ENCODE data around the gene CCDC141.
"Not testable (repeated sequence)": the region's sequence is repeated elsewhere in the genome, so short reads cannot be mapped to it uniquely, and the experiment has no call there.

Gene CCDC141

DNA sequence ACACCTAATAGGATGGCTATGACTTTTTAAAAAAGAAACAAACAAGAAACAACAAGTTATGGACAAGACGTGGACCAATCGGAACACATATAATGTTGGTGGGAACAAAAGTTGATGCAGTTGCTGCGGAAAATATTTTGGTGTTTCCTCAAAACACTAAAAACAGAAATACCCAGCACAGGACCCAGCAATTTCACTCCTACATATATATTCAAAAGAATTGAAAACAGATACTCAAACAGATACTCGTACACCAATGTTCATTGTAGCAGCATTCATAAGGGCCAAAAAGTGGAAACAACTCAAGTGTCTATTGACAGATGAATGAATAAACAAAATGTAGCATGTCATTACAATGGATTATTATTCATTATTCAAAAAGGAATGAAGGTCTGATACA lies 12.1 kb downstream of the CCDC141 start:
- DNase-seq: no peak

DNA sequence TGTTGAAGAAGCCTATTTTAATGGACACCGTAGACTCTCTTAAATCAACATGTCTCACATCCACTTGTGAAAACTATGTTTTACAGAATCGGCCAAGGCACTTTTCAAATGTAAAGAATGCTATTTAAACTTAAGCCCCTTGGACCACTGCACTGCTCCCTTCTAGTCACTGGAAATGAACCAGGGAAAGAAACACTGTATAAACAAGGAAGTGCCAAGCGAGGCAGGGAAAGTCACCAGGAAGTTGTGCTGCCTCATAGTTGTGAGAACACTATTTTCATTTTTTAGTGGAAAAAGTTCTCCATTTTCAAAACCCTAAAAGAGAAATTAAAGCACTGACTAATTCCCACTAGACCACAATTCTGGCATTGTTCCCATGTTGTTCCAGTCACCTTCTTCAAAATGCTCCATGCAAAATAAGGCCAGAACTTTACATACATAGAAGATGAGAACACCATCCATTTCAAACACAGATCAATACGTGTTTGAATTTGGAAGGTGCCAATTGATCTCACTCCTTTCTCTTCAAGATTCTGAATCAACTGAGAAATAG lies 13.5 kb downstream of the CCDC141 start:
- DNase-seq: no peak

DNA sequence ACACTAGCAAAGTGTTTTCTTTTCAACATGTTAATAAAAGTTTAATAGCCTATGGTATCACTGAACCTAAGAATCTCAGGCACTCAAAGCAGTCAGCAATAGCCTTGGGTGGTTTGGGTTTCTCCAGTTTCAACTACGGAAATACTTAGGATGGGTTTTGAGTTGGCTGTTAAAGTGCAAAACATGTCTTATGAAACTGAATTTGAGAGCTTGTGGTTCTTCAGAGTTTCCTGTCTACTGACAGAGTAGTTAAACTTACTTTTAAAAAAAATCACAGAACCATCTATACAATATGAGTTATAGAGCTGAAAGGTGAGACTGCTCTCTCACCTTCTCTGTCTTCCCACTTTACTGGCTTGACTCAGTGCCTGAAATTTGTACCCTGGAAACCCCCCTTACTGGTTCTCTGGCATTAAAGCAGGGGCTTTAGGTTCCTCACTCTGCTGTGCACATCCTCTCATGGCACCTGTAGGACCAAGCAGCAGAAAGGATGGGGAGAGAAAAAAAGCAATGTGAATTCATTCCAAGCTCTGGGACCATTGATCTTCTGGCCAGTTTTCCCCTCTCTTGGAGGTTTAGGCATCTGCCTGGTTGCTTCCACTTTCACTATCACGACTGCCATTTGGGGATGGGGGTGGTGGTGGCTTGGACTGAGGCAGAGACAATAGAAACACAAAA lies 18.1 kb downstream of the CCDC141 start:
- DNase-seq: peak; percentile 79

DNA sequence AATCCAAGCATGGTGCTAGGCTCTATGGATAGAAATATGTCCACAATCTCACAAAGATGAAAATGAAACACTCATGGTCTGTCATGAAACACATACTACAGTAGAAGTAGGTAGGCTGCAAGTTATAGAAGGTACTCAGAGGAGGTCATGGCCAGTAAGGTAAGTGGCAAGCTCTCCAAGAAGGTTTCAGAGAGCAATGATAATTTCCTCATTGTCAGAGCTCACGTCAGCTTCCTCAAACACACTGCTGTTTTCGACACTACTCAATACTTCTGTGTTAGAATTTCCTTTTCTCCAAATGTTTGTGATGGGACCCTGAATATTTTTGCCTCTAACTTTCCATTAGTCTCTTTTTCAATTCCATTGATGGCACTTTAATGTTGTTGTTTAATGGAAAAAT lies 25.5 kb downstream of the CCDC141 start:
- DNase-seq: no peak

DNA sequence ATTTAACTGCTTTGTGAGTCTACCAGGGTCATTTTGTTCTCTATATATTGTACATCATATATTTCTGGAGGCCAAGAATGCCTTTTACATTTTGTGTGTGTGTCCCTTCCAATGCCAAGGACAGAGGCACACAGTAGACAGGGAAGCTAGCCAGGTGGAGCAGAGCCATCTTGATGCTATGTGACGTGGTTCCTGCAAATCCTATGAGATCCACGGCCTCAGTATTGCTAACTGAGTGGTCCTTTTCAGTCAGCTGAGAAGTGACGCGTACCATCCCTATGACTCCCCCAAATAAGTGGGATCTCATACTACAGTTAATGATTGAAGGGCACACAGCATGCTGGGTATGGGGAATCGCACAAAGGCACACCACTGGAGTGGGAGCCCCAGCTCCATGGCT lies 27.3 kb downstream of the CCDC141 start:
- DNase-seq: no peak

DNA sequence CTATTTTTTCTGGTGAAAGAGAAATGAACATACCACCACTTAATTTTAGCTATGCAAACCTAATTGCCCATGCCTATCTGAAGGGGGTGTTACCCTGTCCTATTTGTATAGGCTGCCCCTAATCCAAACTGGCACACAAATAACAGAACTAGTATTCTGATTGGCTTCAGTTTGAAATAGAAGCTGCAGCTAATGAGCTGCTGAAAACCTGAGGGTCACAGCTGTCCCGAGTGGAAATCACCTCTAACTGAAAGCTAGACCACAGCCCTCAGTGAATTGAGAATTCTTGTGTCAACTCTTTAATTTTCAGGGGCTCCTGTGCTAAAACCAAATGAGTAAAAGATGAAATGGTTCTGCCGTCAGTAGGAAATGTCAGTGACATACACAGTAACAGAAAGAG lies 28.7 kb downstream of the CCDC141 start:
- no peak for DNase-seq

DNA sequence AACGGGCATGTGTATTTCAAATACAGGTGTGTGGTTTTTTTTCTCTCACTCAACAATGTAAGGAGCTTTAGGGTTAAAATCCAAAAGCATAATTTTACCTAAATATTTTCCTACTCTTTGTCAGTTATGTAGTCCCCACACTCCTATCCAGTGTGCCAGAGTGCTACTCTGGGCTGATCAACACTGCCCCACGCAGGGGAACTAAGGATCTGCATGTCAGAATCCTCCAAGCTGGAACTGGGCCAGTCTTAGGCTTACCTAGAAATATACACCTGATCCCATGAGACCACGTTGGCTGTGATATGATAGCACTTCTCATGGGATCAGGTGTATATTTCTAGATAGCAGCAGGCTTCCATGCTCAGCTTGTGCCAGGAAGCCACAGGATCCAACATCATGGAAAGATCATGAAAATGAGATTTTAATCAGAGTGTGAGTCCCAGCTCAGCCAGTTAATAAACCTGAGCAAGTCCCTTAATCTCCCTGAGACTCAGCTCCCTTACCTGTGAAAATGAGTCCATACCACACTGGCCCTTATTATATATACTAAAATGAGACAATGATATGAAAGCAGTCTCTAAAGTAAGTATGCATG lies 29.7 kb downstream of the CCDC141 start:
- DNase-seq: peak; percentile 72

DNA sequence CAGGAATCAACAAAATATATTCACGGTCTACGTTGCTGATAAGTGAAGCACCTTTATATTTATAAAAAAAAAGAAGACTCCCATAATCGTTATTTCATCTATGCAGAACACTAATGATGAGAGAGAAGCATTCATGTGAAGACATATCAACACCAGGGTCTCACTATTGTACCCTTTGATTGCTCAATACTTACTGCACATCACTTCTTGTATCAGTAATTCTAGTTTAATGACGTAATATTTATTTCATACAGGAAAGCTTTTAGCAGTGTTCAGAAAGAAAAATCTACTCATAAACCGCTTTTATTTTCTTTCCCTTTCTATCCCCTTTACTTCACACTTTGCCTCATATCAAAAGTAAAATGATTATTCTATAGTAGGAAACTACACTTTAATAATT lies 30.7 kb downstream of the CCDC141 start:
- DNase-seq: no peak

DNA sequence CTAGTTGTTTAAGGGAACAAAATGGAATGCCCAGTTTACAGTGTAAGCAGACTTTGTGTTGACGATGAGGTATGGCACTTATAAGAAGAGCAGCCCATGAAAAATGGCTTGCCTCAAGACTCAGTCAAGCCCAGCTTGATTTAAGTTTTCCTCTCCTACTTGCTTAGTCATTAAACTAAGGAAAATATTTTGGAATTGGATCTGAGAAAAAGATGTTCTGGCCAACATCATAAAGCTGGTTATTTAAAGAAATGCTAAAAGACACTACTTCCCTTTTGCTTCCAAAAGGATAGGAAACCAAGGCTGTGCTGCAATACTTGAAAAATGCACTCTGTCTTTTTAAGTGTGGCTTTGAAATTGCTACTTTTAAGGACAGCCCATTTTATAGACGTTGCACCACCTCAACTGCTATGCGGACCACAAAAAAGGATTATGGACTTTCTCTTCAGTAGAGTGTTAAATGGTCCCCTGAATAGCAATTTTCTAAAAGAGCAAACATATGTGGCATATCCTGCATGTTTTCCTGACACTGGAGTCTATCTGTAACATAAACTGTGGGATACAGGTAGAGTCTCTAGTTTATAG lies 32.1 kb downstream of the CCDC141 start:
- DNase-seq: no peak

DNA sequence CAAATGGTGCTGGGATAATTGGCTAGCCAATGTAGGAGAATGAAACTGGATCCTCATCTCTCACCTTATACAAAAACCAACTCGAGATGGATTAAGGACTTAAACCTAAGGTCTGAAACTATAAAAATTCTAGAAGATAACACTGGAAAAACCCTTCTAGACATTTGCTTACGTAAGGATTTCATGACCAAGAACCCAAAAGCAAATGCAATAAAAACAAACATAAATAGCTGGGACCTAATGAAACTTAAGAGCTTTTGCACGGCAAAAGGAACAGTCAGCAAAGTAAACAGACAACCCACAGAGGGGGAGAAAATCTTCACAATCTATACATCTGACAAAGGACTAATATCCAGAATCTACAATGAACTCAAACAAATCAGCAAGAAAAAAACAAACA lies 35.7 kb downstream of the CCDC141 start:
- not testable (repeated sequence) for DNase-seq

DNA sequence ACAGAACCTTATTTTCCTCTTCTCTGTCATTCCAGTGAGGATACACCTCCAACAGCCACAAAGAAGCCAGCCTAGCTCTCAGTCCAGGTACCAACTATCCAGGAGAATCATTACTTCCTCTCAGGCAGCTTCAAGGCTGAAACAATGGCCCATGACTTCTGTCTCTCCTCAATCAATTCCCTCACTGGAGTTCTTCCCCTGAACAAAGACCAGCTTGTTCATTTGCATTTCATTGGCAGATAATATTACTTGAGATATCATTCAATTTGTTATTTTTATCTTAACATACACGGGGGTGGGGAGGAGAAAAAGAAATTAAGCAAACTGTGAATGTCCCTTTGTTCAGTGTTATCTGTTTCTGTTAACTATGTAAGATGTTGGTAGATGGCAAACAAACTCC lies 44.0 kb downstream of the CCDC141 start:
- DNase-seq: no peak

DNA sequence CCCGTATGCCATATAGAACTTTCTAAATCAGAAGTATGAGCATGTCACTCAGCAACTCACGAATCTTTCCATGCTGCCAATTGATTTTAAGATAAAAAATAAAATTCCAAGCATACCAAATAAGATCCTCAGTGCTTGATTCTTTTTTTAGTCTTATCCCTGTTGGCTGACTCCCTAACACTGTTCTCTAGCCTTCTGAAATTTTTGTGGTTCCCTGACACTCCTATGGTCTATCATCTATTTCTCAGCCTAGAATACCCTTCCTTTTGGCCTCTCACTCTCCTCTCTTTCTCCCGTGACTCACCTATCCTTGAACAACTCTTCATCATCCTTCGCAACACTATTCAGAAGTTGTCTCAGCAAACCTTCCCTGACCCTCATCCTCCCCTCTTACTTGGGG lies 50.5 kb downstream of the CCDC141 start:
- no peak for DNase-seq

DNA sequence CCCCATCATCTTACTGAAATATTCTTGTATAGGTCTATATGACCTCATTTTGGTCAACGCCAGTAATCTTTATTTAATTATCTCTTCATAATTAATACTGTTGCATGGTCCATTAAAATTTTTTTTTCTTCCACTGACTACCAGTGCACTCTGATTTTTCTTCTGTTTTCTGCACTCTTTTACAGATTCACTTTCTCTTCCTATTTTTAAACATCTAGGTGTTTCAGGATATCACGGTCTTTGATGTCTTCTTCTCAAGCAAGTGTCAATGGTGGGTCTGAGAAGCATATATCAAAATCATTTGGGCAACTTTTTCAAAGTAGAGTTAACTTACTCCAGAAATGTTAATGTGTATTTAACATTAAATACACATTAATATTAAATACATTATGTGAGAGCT lies 51.4 kb downstream of the CCDC141 start:
- no peak for DNase-seq

DNA sequence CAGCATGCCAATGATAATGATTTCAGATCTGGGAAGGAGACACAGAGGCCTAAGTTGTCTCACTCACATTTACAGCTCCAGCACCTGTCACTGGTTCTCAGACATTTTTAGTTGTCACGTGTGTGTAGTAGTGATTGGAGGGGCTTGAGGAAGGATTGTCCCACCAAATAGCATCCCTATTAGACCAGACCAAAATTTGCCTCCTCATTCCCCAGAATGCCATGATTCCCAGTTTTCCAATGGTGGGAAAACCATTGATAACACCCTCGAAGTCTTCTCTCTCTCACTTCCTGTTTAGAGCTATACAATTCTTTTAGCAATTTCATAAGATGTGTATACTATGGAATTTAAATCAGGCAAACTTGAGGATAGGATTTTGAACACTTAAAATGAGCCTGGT lies 52.5 kb downstream of the CCDC141 start:
- DNase-seq: no peak

DNA sequence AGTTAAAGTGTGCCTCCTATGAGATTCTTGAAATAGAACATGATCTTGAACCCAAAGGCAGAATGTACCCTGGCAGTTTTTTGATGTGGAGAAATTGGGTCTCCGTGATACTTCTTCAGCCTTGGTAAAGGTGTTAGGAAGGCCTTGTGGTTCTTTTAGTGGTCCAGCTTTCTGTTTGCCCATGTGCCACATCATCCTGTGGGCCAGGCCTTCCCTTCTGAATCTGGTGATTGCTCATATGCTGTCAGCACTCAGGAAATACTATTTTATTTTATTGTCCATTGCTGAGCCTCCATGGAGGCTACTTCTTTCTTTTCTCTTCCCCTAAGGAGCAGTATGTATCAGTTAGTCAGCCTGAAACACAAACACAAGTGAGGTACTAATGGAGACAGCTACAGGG lies 52.9 kb downstream of the CCDC141 start:
- DNase-seq: no peak

DNA sequence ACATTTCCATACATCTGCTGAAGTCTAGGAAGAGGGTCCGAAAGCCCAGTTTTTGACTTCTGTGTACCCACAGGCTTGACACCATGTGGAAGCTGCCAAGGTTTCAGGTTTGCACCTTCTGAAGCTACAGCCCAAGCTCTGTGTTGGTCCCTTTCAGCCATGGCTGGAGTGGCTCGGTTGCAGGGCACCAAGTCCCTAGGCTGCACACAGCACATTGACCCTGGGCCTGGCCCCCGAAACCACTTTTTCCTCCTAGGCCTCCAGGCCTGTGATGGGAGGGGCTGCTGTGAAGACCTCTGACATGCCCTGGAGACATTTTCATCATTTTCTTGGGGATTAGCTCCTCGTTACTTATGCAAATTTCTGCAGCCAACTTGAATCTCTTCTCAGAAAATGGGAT lies 55.7 kb downstream of the CCDC141 start:
- DNase-seq: no peak

DNA sequence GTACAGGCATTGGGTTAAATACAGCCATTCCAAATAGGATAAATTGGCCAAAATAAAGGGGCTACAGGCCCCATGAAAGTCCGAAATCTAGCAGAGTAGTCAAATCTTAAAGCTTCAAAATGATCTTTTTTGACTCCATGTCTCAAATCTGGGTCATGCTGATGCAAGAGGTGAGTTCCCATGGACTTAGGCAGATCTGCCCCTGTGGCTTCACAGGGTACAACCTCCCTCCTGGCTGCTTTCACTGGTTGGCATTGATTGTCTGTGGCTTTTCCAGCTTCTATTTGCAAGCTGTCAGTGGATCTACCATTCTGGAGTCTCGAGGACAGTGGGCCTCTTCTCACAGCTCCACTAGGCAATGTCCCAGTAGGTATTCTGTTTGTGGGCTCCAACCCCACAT lies 56.1 kb downstream of the CCDC141 start:
- no peak for DNase-seq

DNA sequence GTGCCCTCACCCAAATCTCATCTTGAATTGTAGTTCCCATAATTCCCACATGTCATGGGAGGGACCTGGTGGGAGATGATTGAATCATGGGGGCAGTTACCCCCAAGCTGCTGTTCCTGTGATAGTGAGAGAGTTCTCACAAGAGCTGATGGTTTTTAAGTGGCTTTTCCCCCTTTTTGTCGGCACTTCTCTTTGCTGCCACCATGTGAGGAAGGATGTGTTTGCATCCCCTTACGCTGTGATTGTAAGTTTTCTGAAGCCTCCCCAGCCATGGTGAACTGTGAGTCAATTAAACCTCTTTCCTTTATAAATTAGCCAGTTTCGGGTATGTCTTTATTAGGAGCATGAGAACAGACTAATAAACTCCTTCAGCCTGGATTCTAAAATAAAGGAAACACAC lies 57.2 kb downstream of the CCDC141 start:
- not testable (repeated sequence) for DNase-seq

DNA sequence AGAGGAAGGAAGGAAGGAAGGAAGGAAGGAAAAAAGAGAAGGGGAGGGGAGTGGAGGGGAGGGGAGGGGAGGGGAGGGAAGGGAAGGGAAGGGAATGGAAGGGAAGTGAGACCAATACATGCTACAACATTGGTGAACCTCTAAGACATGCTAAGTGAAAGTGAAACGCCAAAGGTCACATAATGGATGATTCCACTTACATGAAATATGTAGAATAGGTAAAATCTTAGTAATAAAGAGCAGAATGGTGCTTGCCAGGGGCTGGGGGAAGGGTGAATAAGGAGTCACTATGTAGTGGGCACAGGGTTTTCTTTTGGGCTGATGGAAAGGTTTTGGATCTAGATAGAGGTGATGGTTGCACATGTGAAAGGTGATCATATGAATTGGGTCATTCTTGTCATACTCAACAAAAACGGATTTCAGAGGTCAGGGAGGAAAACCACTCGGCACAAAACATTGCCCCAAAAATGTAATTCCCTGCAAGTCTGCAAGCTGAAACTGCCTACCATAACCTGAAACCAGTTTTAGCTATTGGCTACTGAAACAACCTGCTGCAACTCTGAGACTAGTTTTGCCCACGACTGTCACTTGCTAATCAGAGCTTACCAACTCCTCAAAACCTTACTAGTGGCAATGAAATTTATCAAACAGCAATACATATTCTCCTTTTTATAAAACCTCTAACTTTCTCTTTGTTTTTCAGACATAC lies 59.2 kb downstream of the CCDC141 start:
- DNase-seq: no peak

DNA sequence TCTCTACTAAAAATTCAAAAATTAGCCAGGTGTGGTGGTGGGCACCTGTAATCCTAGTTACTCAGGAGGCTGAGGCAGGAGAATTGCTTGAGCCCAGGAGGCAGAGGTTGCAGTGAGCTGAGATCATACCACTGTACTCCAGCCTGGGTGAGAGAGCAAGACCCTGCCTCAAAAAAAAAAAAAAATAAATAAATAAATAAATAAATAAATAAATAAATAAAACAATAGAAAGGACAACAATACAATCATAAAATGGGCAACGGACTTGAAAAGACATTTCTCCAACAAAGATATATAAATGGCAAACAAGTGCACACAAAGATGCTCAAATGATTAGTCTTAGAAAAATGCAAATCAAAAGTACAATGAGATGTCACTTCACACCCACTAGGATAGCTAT lies 60.5 kb downstream of the CCDC141 start:
- DNase-seq: not testable (repeated sequence)

DNA sequence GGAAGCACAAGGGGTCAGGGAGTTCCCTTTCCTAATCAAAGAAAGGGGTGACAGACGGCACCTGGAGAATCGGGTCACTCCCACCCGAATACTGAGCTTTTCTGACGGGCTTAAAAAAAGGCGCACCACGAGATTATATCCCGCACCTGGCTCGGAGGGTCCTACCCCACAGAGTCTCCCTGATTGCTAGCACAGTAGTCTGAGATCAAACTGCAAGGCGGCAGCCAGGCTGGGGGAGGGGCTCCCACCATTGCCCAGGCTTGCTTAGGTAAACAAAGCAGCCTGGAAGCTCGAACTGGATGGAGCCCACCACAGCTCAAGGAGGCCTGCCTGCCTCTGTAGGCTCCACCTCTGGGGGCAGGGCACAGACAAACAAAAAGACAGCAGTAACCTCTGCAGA lies 67.3 kb downstream of the CCDC141 start:
- DNase-seq: not testable (repeated sequence)

DNA sequence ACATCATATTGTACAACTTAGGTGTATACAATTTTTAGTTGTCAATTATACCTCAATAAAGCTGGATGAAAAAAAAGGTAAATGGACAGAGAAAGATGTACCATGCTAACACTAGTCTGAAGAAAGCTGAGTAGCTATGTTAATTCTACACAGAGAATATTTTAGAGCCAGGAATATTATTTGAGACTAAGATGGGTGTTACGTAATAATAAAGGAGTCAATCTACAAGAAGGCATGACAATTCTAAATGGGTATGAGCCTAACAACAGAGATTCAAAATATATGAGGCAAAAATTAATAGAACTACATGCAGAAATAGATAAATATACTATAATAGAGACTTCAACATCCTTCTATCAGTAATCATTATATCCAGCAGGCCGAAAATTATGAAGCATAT lies 69.1 kb downstream of the CCDC141 start:
- no peak for DNase-seq

DNA sequence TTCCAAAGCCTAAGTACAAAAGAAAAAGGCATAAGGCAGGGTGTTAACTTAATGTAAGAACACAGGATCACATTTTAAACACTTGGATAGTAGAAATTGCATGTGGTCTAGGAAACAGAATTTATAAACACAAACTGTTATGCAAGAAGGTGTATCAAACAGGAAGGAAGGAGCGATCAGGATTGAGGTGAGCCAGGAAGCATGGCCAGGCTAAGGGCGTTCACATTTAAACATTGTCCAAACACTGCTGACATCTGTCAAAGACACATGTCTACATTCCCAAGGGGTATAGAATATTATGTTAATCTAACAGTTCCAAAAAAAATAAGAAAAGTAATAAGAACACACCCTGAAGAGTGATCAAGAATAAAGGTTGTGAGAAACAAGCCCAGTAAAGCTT lies 71.3 kb downstream of the CCDC141 start:
- no peak for DNase-seq

DNA sequence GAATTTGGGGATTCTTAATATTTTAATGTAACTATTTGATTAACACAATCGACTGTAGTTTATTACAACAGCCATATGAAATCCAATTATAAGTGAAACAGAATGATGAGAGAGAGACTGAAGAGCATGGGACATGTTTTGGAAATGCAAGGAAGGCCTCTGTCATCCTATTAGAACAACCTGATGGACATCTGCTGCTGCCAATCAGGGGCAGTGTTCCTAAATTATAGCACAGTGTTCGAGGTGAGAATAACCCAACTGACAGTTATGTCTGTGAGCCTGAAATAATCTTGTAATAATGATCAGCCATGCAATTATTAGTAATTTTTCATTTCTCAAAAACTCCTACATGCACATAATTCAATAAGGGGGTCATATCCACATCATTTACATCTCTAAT lies 73.6 kb downstream of the CCDC141 start:
- DNase-seq: no peak
